HL-60/S4 treated with phorbol 12-myristate 13-acetate at 8.2 ng/mL for 4 days and 3 days (cell line): ENCODE results near the gene RTN4IP1.

ENCODE experiments used
- in situ Hi-C: fragments of 300-500 bp; cut with MboI; formaldehyde crosslinking; loops from 2 replicates; pipeline ENCODE4 v1.15.0; 2022; ENCODE audit warnings: low sequenced_read_pairs

Gene RTN4IP1

GRCh38 chr6:106525882-106526275 lies 103.4 kb downstream of the RTN4IP1 start:
- in situ Hi-C loops: no loop called here

GRCh38 chr6:106525107-106525881 lies 104.0 kb downstream of the RTN4IP1 start:
- in situ Hi-C loops: no loop called here

- in situ Hi-C loops: no loop called here
Measured at GRCh38 chr6:106522562-106523250, 106.6 kb downstream of the RTN4IP1 start.
